Kidney epithelial cell (primary cell): ENCODE data around the gene BCAS3. TPM values are rescaled to one million over a fixed set of nuclear protein-coding genes. Genes with fewer than 3 reads are reported as not detected.

Source experiments
- DNase-seq: peaks from one replicate; pipeline ENCODE4 v3.0.0-alpha.2; 2010; ENCODE audit warnings: low read depth
- H3K27me3 ChIP-seq: 2 replicates; pipeline ENCODE4 v1.6.0; 2011; ENCODE audit warnings: low read length; ENCODE audit not compliant: control insufficient read depth, insufficient read depth
- H3K36me3 ChIP-seq: 2 replicates; pipeline ENCODE4 v1.5.1; 2011; ENCODE audit warnings: low read length; ENCODE audit not compliant: control insufficient read depth, insufficient read depth
- H3K4me3 ChIP-seq: 2 replicates; pipeline ENCODE4 v1.5.1; 2011; ENCODE audit warnings: low read depth, mild to moderate bottlenecking, control low read depth, low read length
- CTCF ChIP-seq: IDR thresholded peaks from 2 replicates; pipeline ENCODE4 v1.5.1; 2011; ENCODE audit warnings: mild to moderate bottlenecking, moderate library complexity, low read length, control low read depth, inconsistent platforms; ENCODE audit not compliant: insufficient read depth, poor library complexity, severe bottlenecking
- total RNA-seq: library from RNA; depleted of rRNA; stranded (reverse); fragments of >200 nt; gene quantifications from 2 replicates; pipeline ENCODE4 v1.2.3, GENCODE V29; 2015

The BCAS3 gene
- total RNA-seq, 1 donor from 2014 or later = 26.7 TPM

- no peak for TF ChIP-seq CTCF
- Histone ChIP-seq H3K4me3 (no peak overlapping the region), H3K36me3 (no peaks in the 10 kb centered on the region), H3K27me3 (peaks cover 22% of the 10 kb centered on the region)
- no peak for DNase-seq
These were observed 740.8 kb downstream of the BCAS3 start for GRCh38 chr17:61418449-61418848.

- Histone ChIP-seq H3K36me3 (no peaks in the 10 kb centered on the region), H3K27me3 (peaks cover 22% of the 10 kb centered on the region), H3K4me3 (no peak overlapping the region)
- no peak for TF ChIP-seq CTCF
- no peak for DNase-seq
These were observed 741.9 kb downstream of the BCAS3 start for GRCh38 chr17:61419496-61420046.

- Histone ChIP-seq H3K4me3 (no peak overlapping the region), H3K36me3 (no peaks in the 10 kb centered on the region), H3K27me3 (peaks cover 22% of the 10 kb centered on the region)
- DNase-seq = no peak
- no peak for TF ChIP-seq CTCF
These were observed 742.4 kb downstream of the BCAS3 start for GRCh38 chr17:61420052-61420451.

- DNase-seq = no peak
- Histone ChIP-seq H3K27me3 (peaks cover 22% of the 10 kb centered on the region), H3K36me3 (no peaks in the 10 kb centered on the region), H3K4me3 (no peak overlapping the region)
- no peak for TF ChIP-seq CTCF
These were observed 743.2 kb downstream of the BCAS3 start for GRCh38 chr17:61420745-61421398.

- Histone ChIP-seq H3K27me3 (peaks cover 22% of the 10 kb centered on the region), H3K4me3 (no peak overlapping the region), H3K36me3 (no peaks in the 10 kb centered on the region)
- no peak for DNase-seq
- no peak for TF ChIP-seq CTCF
These were observed 743.8 kb downstream of the BCAS3 start for GRCh38 chr17:61421460-61421859.
